ENCODE data around the gene AURKAIP1.
A peak's percentile ranks its signal among the peaks of the same experiment; 100 is the strongest.

The AURKAIP1 gene

GRCh38 chr1:1374929-1375662 is at the start of gene AURKAIP1:
TSS of gene AURKAIP1 (minus strand) at chr1:1375207. CDS start at chr1:1374756, 451 bp downstream.
- peak within 1 kb of the TSS; percentile 89 to 96 for H3K9ac ChIP-seq (ENCODE audit: low read length in 2 of 2)
- H3K4me3 ChIP-seq (ENCODE audit: low read length in 2 of 2), result peak within 1 kb of the TSS; percentile 85 to 86
- peaks cover 30% of the 10 kb centered on the region for H3K4me1 ChIP-seq (ENCODE audit: control insufficient read depth, insufficient read depth, low read length)
- H3K9me3 ChIP-seq (ENCODE audit: control insufficient read depth in 2 of 2, low read length in 2 of 2), result no peaks in the 10 kb centered on the region
- H3K27me3 ChIP-seq (ENCODE audit: control insufficient read depth in 1 of 2, insufficient read depth in 2 of 2, low read length in 2 of 2), result no peaks in the 10 kb centered on the region
- H3K36me3 ChIP-seq (ENCODE audit: control insufficient read depth in 2 of 2, insufficient read depth in 2 of 2, low read length in 2 of 2), result peaks cover 3 to 7% of the 10 kb centered on the region in 2 donors
- peak within 1 kb of the TSS; percentile 92 for H3K27ac ChIP-seq (ENCODE audit: low read length)

GRCh38 chr1:1424707-1425106 is 49.7 kb upstream of the AURKAIP1 start:
- Histone ChIP-seq H3K9me3 (ENCODE audit: control insufficient read depth in 2 of 2, low read length in 2 of 2) (no peaks in the 10 kb centered on the region), H3K4me3 (ENCODE audit: low read length in 2 of 2) (no peak overlapping the region), H3K4me1 (ENCODE audit: control insufficient read depth, insufficient read depth, low read length) (peaks cover 14% of the 10 kb centered on the region), H3K27ac (ENCODE audit: low read length) (no peak overlapping the region), H3K27me3 (ENCODE audit: control insufficient read depth in 1 of 2, insufficient read depth in 2 of 2, low read length in 2 of 2) (no peaks in the 10 kb centered on the region), H3K36me3 (ENCODE audit: control insufficient read depth in 2 of 2, insufficient read depth in 2 of 2, low read length in 2 of 2) (no peaks in the 10 kb centered on the region), H3K9ac (ENCODE audit: low read length in 2 of 2) (no peak overlapping the region)

- no peak overlapping the region for H3K4me3 ChIP-seq (ENCODE audit: low read length in 2 of 2)
- H3K9me3 ChIP-seq (ENCODE audit: control insufficient read depth in 2 of 2, low read length in 2 of 2), result no peaks in the 10 kb centered on the region
- H3K27ac ChIP-seq (ENCODE audit: low read length), result no peak overlapping the region
- no peaks in the 10 kb centered on the region for H3K36me3 ChIP-seq (ENCODE audit: control insufficient read depth in 2 of 2, insufficient read depth in 2 of 2, low read length in 2 of 2)
- peaks cover 16% of the 10 kb centered on the region for H3K4me1 ChIP-seq (ENCODE audit: control insufficient read depth, insufficient read depth, low read length)
- no peak overlapping the region for H3K9ac ChIP-seq (ENCODE audit: low read length in 2 of 2)
- H3K27me3 ChIP-seq (ENCODE audit: control insufficient read depth in 1 of 2, insufficient read depth in 2 of 2, low read length in 2 of 2), result no peaks in the 10 kb centered on the region
These were observed 48.2 kb upstream of the AURKAIP1 start for GRCh38 chr1:1423245-1423597.

- Histone ChIP-seq H3K4me1 (ENCODE audit: control insufficient read depth, insufficient read depth, low read length) (peaks cover 16% of the 10 kb centered on the region), H3K27ac (ENCODE audit: low read length) (no peak overlapping the region), H3K36me3 (ENCODE audit: control insufficient read depth in 2 of 2, insufficient read depth in 2 of 2, low read length in 2 of 2) (no peaks in the 10 kb centered on the region), H3K27me3 (ENCODE audit: control insufficient read depth in 1 of 2, insufficient read depth in 2 of 2, low read length in 2 of 2) (no peaks in the 10 kb centered on the region), H3K4me3 (ENCODE audit: low read length in 2 of 2) (no peak overlapping the region), H3K9ac (ENCODE audit: low read length in 2 of 2) (no peak overlapping the region), H3K9me3 (ENCODE audit: control insufficient read depth in 2 of 2, low read length in 2 of 2) (no peaks in the 10 kb centered on the region)
These were observed 47.6 kb upstream of the AURKAIP1 start for GRCh38 chr1:1422465-1423244.

- Histone ChIP-seq H3K4me1 (ENCODE audit: control insufficient read depth, insufficient read depth, low read length) (peaks cover 16% of the 10 kb centered on the region), H3K36me3 (ENCODE audit: control insufficient read depth in 2 of 2, insufficient read depth in 2 of 2, low read length in 2 of 2) (no peaks in the 10 kb centered on the region), H3K27me3 (ENCODE audit: control insufficient read depth in 1 of 2, insufficient read depth in 2 of 2, low read length in 2 of 2) (no peaks in the 10 kb centered on the region), H3K27ac (ENCODE audit: low read length) (no peak overlapping the region), H3K9me3 (ENCODE audit: control insufficient read depth in 2 of 2, low read length in 2 of 2) (no peaks in the 10 kb centered on the region), H3K9ac (ENCODE audit: low read length in 2 of 2) (no peak overlapping the region), H3K4me3 (ENCODE audit: low read length in 2 of 2) (no peak overlapping the region)
These were observed 47.0 kb upstream of the AURKAIP1 start for GRCh38 chr1:1421907-1422464.

- Histone ChIP-seq H3K9ac (ENCODE audit: low read length in 2 of 2) (peak within 1 kb of the TSS; percentile 47 to 51), H3K27ac (ENCODE audit: low read length) (no peak within 1 kb of the TSS)
These were observed 46.3 kb upstream of the AURKAIP1 start, which contains the start of gene ANKRD65 for GRCh38 chr1:1421147-1421906. TSS of gene ANKRD65 (minus strand) at chr1:1421276. CDS start at chr1:1421005, 271 bp downstream.

GRCh38 chr1:1420654-1421141 is 45.7 kb upstream of the AURKAIP1 start:
- Histone ChIP-seq H3K27me3 (ENCODE audit: control insufficient read depth in 1 of 2, insufficient read depth in 2 of 2, low read length in 2 of 2) (no peaks in the 10 kb centered on the region), H3K9ac (ENCODE audit: low read length in 2 of 2) (peak overlapping the region; percentile 47 to 51), H3K4me3 (ENCODE audit: low read length in 2 of 2) (peak overlapping the region in 1 of 2 donors; percentile 71), H3K9me3 (ENCODE audit: control insufficient read depth in 2 of 2, low read length in 2 of 2) (no peaks in the 10 kb centered on the region), H3K4me1 (ENCODE audit: control insufficient read depth, insufficient read depth, low read length) (peaks cover 16% of the 10 kb centered on the region), H3K36me3 (ENCODE audit: control insufficient read depth in 2 of 2, insufficient read depth in 2 of 2, low read length in 2 of 2) (no peaks in the 10 kb centered on the region), H3K27ac (ENCODE audit: low read length) (no peak overlapping the region)

More at GRCh38 chr1:1421147-1421906, 46.3 kb upstream of the AURKAIP1 start, which contains the start of gene ANKRD65:
- Histone ChIP-seq H3K4me1 (ENCODE audit: control insufficient read depth, insufficient read depth, low read length) (peaks cover 16% of the 10 kb centered on the region), H3K27me3 (ENCODE audit: control insufficient read depth in 1 of 2, insufficient read depth in 2 of 2, low read length in 2 of 2) (no peaks in the 10 kb centered on the region), H3K4me3 (ENCODE audit: low read length in 2 of 2) (peak within 1 kb of the TSS in 1 of 2 donors; percentile 71), H3K9me3 (ENCODE audit: control insufficient read depth in 2 of 2, low read length in 2 of 2) (no peaks in the 10 kb centered on the region), H3K36me3 (ENCODE audit: control insufficient read depth in 2 of 2, insufficient read depth in 2 of 2, low read length in 2 of 2) (no peaks in the 10 kb centered on the region)

GRCh38 chr1:1419813-1420653 is 45.0 kb upstream of the AURKAIP1 start:
- Histone ChIP-seq H3K27me3 (ENCODE audit: control insufficient read depth in 1 of 2, insufficient read depth in 2 of 2, low read length in 2 of 2) (no peaks in the 10 kb centered on the region), H3K36me3 (ENCODE audit: control insufficient read depth in 2 of 2, insufficient read depth in 2 of 2, low read length in 2 of 2) (no peaks in the 10 kb centered on the region), H3K9ac (ENCODE audit: low read length in 2 of 2) (peak overlapping the region; percentile 50 to 80), H3K27ac (ENCODE audit: low read length) (peak overlapping the region; percentile 53), H3K4me3 (ENCODE audit: low read length in 2 of 2) (peak overlapping the region; percentile 4 to 71), H3K9me3 (ENCODE audit: control insufficient read depth in 2 of 2, low read length in 2 of 2) (no peaks in the 10 kb centered on the region), H3K4me1 (ENCODE audit: control insufficient read depth, insufficient read depth, low read length) (peaks cover 16% of the 10 kb centered on the region)

GRCh38 chr1:1419363-1419812 is 44.4 kb upstream of the AURKAIP1 start:
- no peaks in the 10 kb centered on the region for H3K27me3 ChIP-seq (ENCODE audit: control insufficient read depth in 1 of 2, insufficient read depth in 2 of 2, low read length in 2 of 2)
- H3K9me3 ChIP-seq (ENCODE audit: control insufficient read depth in 2 of 2, low read length in 2 of 2), result no peaks in the 10 kb centered on the region
- H3K4me3 ChIP-seq (ENCODE audit: low read length in 2 of 2), result peak overlapping the region; percentile 4 to 71
- peak overlapping the region; percentile 50 to 80 for H3K9ac ChIP-seq (ENCODE audit: low read length in 2 of 2)
- H3K36me3 ChIP-seq (ENCODE audit: control insufficient read depth in 2 of 2, insufficient read depth in 2 of 2, low read length in 2 of 2), result no peaks in the 10 kb centered on the region
- H3K4me1 ChIP-seq (ENCODE audit: control insufficient read depth, insufficient read depth, low read length), result peaks cover 16% of the 10 kb centered on the region
- peak overlapping the region; percentile 53 for H3K27ac ChIP-seq (ENCODE audit: low read length)
